ENCODE measurements around the gene LST1. TPM values are rescaled to one million over a fixed set of nuclear protein-coding genes. Genes with fewer than 3 reads are reported as not detected.
A peak's percentile ranks its signal among the peaks of the same experiment; 100 is the strongest.

Gene LST1
- total RNA-seq, 2 experiments from 2014 or later: 3.0 to 4.2 TPM

GRCh38 chr6:31609519-31610406 is 23.7 kb downstream of the LST1 start:
- Histone ChIP-seq H3K4me1 (ENCODE audit: insufficient read depth, low read length, poor library complexity, severe bottlenecking) (peaks cover 9% of the 10 kb centered on the region), H3K9me2 (ENCODE audit: insufficient read depth, low read length) (no peaks in the 10 kb centered on the region), H3K27ac (ENCODE audit: low read depth, low read length, poor library complexity, severe bottlenecking) (no peak overlapping the region), H3K36me3 (ENCODE audit: insufficient read depth, low read length) (no peaks in the 10 kb centered on the region), H4K20me1 (ENCODE audit: insufficient read depth, low read length) (no peaks in the 10 kb centered on the region), H3K4me3 (ENCODE audit: low read depth, low read length, poor library complexity, severe bottlenecking) (no peak overlapping the region), H3K4me2 (ENCODE audit: low read length) (no peak overlapping the region), H3K9me3 (ENCODE audit: low read length) (no peaks in the 10 kb centered on the region), H2AFZ (ENCODE audit: low read length) (no peak overlapping the region), H3K79me2 (ENCODE audit: insufficient read depth, low read depth, low read length) (no peaks in the 10 kb centered on the region)
- CTCF ChIA-PET (ENCODE audit: unreplicated experiment): interaction anchor here (0.6 kb wide), 1 partner anchor 79 kb away, joined by 5 read pairs; no protein-coding TSS in a partner anchor
- intact Hi-C loops (cut with micrococcal nuclease; ENCODE audit: unreplicated experiment): no loop called here
- no peak for DNase-seq (ENCODE audit: low spot score)
- POLR2A ChIA-PET: no interaction called here
- TF ChIP-seq EZH2phosphoT487 (IDR thresholded peaks at IDR 0.05; ENCODE audit: borderline replicate concordance, low read depth, low read length) (no peak), CTCF (conservative IDR thresholded peaks at IDR 0.05; ENCODE audit: low read length) (no peak)
- no TSS peak for BruUV-seq (replicated peaks)

GRCh38 chr6:31610968-31611367 is 24.9 kb downstream of the LST1 start:
- peaks cover 21% of the 10 kb centered on the region for H3K4me1 ChIP-seq (ENCODE audit: insufficient read depth, low read length, poor library complexity, severe bottlenecking)
- no peaks in the 10 kb centered on the region for H3K79me2 ChIP-seq (ENCODE audit: insufficient read depth, low read depth, low read length)
- no TSS peak for BruUV-seq (replicated peaks)
- no peak overlapping the region for H3K27ac ChIP-seq (ENCODE audit: low read depth, low read length, poor library complexity, severe bottlenecking)
- ChIA-PET POLR2A (no interaction called here), CTCF (ENCODE audit: unreplicated experiment) (no interaction called here)
- no peaks in the 10 kb centered on the region for H4K20me1 ChIP-seq (ENCODE audit: insufficient read depth, low read length)
- no peaks in the 10 kb centered on the region for H3K9me2 ChIP-seq (ENCODE audit: insufficient read depth, low read length)
- H3K4me3 ChIP-seq (ENCODE audit: low read depth, low read length, poor library complexity, severe bottlenecking): no peak overlapping the region
- no peak overlapping the region for H3K4me2 ChIP-seq (ENCODE audit: low read length)
- intact Hi-C loops (cut with micrococcal nuclease; ENCODE audit: unreplicated experiment): no loop called here
- H2AFZ ChIP-seq (ENCODE audit: low read length): no peak overlapping the region
- no peaks in the 10 kb centered on the region for H3K36me3 ChIP-seq (ENCODE audit: insufficient read depth, low read length)
- H3K9me3 ChIP-seq (ENCODE audit: low read length): no peaks in the 10 kb centered on the region
- DNase-seq (ENCODE audit: low spot score): no peak
- TF ChIP-seq CTCF (conservative IDR thresholded peaks at IDR 0.05; ENCODE audit: low read length) (no peak), EZH2phosphoT487 (IDR thresholded peaks at IDR 0.05; ENCODE audit: borderline replicate concordance, low read depth, low read length) (no peak)

- CTCF ChIA-PET (ENCODE audit: unreplicated experiment): no interaction called here
- no peak for DNase-seq (ENCODE audit: low spot score)
Measured at GRCh38 chr6:31614075-31614619, 28.1 kb downstream of the LST1 start.

More at GRCh38 chr6:31614075-31614619, 28.1 kb downstream of the LST1 start:
- no peaks in the 10 kb centered on the region for H3K36me3 ChIP-seq (ENCODE audit: insufficient read depth, low read length)
- intact Hi-C loops (cut with micrococcal nuclease; ENCODE audit: unreplicated experiment): no loop called here
- peak overlapping the region; percentile 76 for H3K4me2 ChIP-seq (ENCODE audit: low read length)
- no peaks in the 10 kb centered on the region for H3K9me3 ChIP-seq (ENCODE audit: low read length)
- BruUV-seq (replicated peaks): no TSS peak
- H3K9me2 ChIP-seq (ENCODE audit: insufficient read depth, low read length): no peaks in the 10 kb centered on the region
- POLR2A ChIA-PET: interaction anchor here (0.7 kb wide), 1 partner anchor 113 kb away, joined by 3 read pairs; no protein-coding TSS in a partner anchor
- H3K27ac ChIP-seq (ENCODE audit: low read depth, low read length, poor library complexity, severe bottlenecking): peak overlapping the region; percentile 58
- H3K79me2 ChIP-seq (ENCODE audit: insufficient read depth, low read depth, low read length): no peaks in the 10 kb centered on the region
- no peak for TF ChIP-seq CTCF (conservative IDR thresholded peaks at IDR 0.05; ENCODE audit: low read length)
- no peak for TF ChIP-seq EZH2phosphoT487 (IDR thresholded peaks at IDR 0.05; ENCODE audit: borderline replicate concordance, low read depth, low read length)
- no peak overlapping the region for H3K4me3 ChIP-seq (ENCODE audit: low read depth, low read length, poor library complexity, severe bottlenecking)
- H3K4me1 ChIP-seq (ENCODE audit: insufficient read depth, low read length, poor library complexity, severe bottlenecking): peaks cover 33% of the 10 kb centered on the region
- H2AFZ ChIP-seq (ENCODE audit: low read length): peak overlapping the region; percentile 22; the same call in 1 of the 2 replicates
- no peaks in the 10 kb centered on the region for H4K20me1 ChIP-seq (ENCODE audit: insufficient read depth, low read length)

All from OCI-LY7 (cell line).